Mesenchymal stem cell (in vitro differentiated cells and primary cell): ENCODE results near the gene UNC5B.

Experiments used
- DNase-seq: peaks from one replicate; pipeline ENCODE4 v3.0.0-alpha.2; 2013
- H2AFZ ChIP-seq: one replicate; pipeline ENCODE4 v1.6.1; 2013; ENCODE audit warnings: low read depth, mild to moderate bottlenecking, control low read depth, inconsistent platforms, low read length, moderate library complexity
- H2AK5ac ChIP-seq: 2 replicates; pipeline ENCODE4 v1.6.1; 2013; ENCODE audit warnings: low read length, moderate library complexity, mild to moderate bottlenecking, inconsistent platforms; ENCODE audit not compliant: severe bottlenecking
- H2BK120ac ChIP-seq: one replicate; pipeline ENCODE4 v1.6.1; 2013; ENCODE audit warnings: low read depth, mild to moderate bottlenecking, inconsistent platforms, low read length, moderate library complexity
- H2BK12ac ChIP-seq, 2 experiments: one replicate each; pipeline ENCODE4 v1.6.1; 2013; ENCODE audit warnings: inconsistent platforms in 2 of 2, low read length in 2 of 2, mild to moderate bottlenecking in 2 of 2, moderate library complexity in 2 of 2, control low read depth in 1 of 2
- H2BK15ac ChIP-seq: one replicate; pipeline ENCODE4 v1.6.1; 2013; ENCODE audit warnings: mild to moderate bottlenecking, low read depth, inconsistent platforms; ENCODE audit not compliant: poor library complexity, severe bottlenecking
- H2BK5ac ChIP-seq: 2 replicates; pipeline ENCODE4 v1.6.1; 2013; ENCODE audit warnings: low read depth, mild to moderate bottlenecking, low read length, control low read depth, inconsistent platforms; ENCODE audit not compliant: poor library complexity, severe bottlenecking
- H3K14ac ChIP-seq, 2 experiments: one replicate each; pipeline ENCODE4 v1.6.1; 2013; ENCODE audit warnings: inconsistent platforms in 2 of 2, low read length in 2 of 2, control low read depth in 1 of 2, mild to moderate bottlenecking in 1 of 2, moderate library complexity in 1 of 2
- H3K18ac ChIP-seq, 2 experiments: one replicate each; pipeline ENCODE4 v1.6.1; 2013; ENCODE audit warnings: inconsistent platforms in 2 of 2, low read length in 2 of 2, control low read depth in 1 of 2, low read depth in 1 of 2, mild to moderate bottlenecking in 1 of 2
- H3K23ac ChIP-seq, 2 experiments: one replicate each; pipeline ENCODE4 v1.6.1; 2013; ENCODE audit warnings: inconsistent platforms in 2 of 2, low read length in 2 of 2, mild to moderate bottlenecking in 2 of 2, moderate library complexity in 2 of 2, control low read depth in 1 of 2
- H3K27ac ChIP-seq: 2 replicates; pipeline ENCODE4 v1.5.1; 2013; ENCODE audit warnings: mild to moderate bottlenecking, moderate library complexity, low read length, control low read depth, inconsistent platforms; ENCODE audit not compliant: poor library complexity, severe bottlenecking
- H3K27me3 ChIP-seq, 2 experiments: 2 replicates each; pipeline versions ENCODE4 v1.6.1 to v1.7.0; 2013; ENCODE audit warnings: low read length in 2 of 2, mild to moderate bottlenecking in 2 of 2, moderate library complexity in 2 of 2, control low read depth in 1 of 2, inconsistent platforms in 1 of 2; ENCODE audit not compliant: control insufficient read depth in 1 of 2, insufficient read depth in 1 of 2
- H3K36me3 ChIP-seq, 2 experiments: 2 replicates each; pipeline versions ENCODE4 v1.6.1 to v1.7.0; 2013; ENCODE audit warnings: low read length in 2 of 2, control low read depth in 1 of 2, inconsistent platforms in 1 of 2, low read depth in 1 of 2, mild to moderate bottlenecking in 1 of 2; ENCODE audit not compliant: insufficient read depth in 2 of 2, control insufficient read depth in 1 of 2
- H3K4ac ChIP-seq, 2 experiments: one replicate each; pipeline ENCODE4 v1.6.1; 2013; ENCODE audit warnings: inconsistent platforms in 2 of 2, low read length in 2 of 2, mild to moderate bottlenecking in 2 of 2, moderate library complexity in 2 of 2, control low read depth in 1 of 2, low read depth in 1 of 2
- H3K4me1 ChIP-seq: 2 replicates; pipeline ENCODE4 v1.6.1; 2013; ENCODE audit warnings: low read depth, low read length, control low read depth; ENCODE audit not compliant: control insufficient read depth, insufficient read depth
- H3K4me2 ChIP-seq: 2 replicates; pipeline ENCODE4 v1.6.1; 2013; ENCODE audit warnings: low read length, mild to moderate bottlenecking, inconsistent platforms; ENCODE audit not compliant: poor library complexity, severe bottlenecking
- H3K4me3 ChIP-seq, 2 experiments: 2 replicates each; pipeline versions ENCODE4 v1.5.1 to v1.7.0; 2013; ENCODE audit warnings: low read length in 2 of 2, mild to moderate bottlenecking in 2 of 2, control low read depth in 1 of 2, low read depth in 1 of 2; ENCODE audit not compliant: insufficient read depth in 1 of 2
- H3K79me1 ChIP-seq: replicated peaks from 2 replicates; pipeline ENCODE4 v1.6.1; 2013; ENCODE audit warnings: mild to moderate bottlenecking, control low read depth, low read length, inconsistent platforms; ENCODE audit not compliant: poor library complexity, severe bottlenecking
- H3K9ac ChIP-seq: 2 replicates; pipeline ENCODE4 v1.7.0; 2013; ENCODE audit warnings: mild to moderate bottlenecking, low read length, moderate library complexity
- H3K9me3 ChIP-seq: 2 replicates; pipeline ENCODE4 v1.7.0; 2013; ENCODE audit warnings: mild to moderate bottlenecking, low read length; ENCODE audit not compliant: control insufficient read depth
- H4K8ac ChIP-seq: one replicate; pipeline ENCODE4 v1.6.1; 2013; ENCODE audit warnings: inconsistent platforms, mild to moderate bottlenecking, low read length, moderate library complexity
- H4K91ac ChIP-seq: one replicate; pipeline ENCODE4 v1.6.1; 2013; ENCODE audit warnings: mild to moderate bottlenecking, low read length, inconsistent platforms
- WGBS: methylation state at CpG from one replicate; pipeline ENCODE4 v1.1.7; 2013; ENCODE audit warnings: mixed read lengths; 5-methylcytosine and 5-hydroxymethylcytosine counted together

UNC5B gene

DNA sequence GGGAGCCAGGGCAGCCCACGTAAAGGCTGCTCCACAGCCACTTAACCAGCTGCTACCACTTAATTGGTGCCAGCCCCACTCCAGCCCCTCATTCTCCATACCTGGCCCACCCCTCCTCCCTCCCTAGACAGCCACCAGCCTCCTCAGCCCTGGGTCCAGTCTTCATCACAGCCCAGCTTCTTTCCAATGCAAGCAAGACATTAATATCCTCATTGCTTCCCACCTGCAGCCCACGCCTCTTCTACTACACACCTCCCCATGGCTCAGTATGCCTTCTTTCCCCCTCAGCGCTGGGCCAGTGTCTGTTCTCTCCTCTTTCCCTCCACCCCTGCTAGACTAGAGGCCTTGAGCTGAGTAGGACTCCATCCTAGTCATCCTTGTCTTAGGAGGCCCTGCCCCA lies 33.5 kb upstream of the UNC5B start:
- no peak overlapping the region for H2AK5ac ChIP-seq
- no peaks in the 10 kb centered on the region for H3K79me1 ChIP-seq
- no peak overlapping the region for H3K4ac ChIP-seq
- H2AFZ ChIP-seq: no peak overlapping the region
- H3K27me3 ChIP-seq: peaks cover 57 to 93% of the 10 kb centered on the region in 2 experiments
- H3K14ac ChIP-seq: no peak overlapping the region
- H4K91ac ChIP-seq: no peak overlapping the region
- H3K18ac ChIP-seq: no peak overlapping the region
- H4K8ac ChIP-seq: no peak overlapping the region
- H3K4me2 ChIP-seq: no peak overlapping the region
- H3K4me1 ChIP-seq: no peaks in the 10 kb centered on the region
- no peak overlapping the region for H3K23ac ChIP-seq
- H3K9me3 ChIP-seq: no peaks in the 10 kb centered on the region
- H3K4me3 ChIP-seq: no peak overlapping the region
- no peak overlapping the region for H2BK15ac ChIP-seq
- H3K36me3 ChIP-seq: no peaks in the 10 kb centered on the region
- no peak overlapping the region for H3K9ac ChIP-seq
- DNase-seq: no peak
- H2BK12ac ChIP-seq: no peak overlapping the region
- no peak overlapping the region for H2BK120ac ChIP-seq
- H3K27ac ChIP-seq: no peak overlapping the region
- WGBS: 74% methylated on average over 3 of the region's 3 CpGs
- H2BK5ac ChIP-seq: no peak overlapping the region

DNA sequence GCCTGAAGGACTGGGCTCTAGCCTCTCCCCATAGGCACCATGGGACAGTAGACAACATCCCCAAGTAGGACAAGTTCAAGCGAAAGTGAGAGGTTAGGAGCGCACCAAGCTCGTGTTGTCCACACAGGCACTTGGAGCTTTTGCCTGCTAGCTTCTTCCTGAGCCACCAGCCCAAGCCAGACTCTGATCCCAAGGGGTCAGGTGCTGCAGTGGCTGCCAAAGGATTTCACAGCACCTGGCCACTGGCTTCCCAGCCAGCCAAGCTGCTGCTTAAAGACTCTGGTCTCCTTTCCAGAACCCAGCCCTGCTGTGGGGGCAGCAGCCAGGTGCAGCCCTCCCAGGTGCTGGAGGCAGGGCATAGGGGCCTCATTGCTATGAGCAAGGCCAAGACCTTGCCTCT lies 33.0 kb upstream of the UNC5B start:
- Histone ChIP-seq H3K79me1 (no peaks in the 10 kb centered on the region), H3K36me3 (no peaks in the 10 kb centered on the region), H3K4me3 (no peak overlapping the region), H2BK5ac (no peak overlapping the region), H2BK12ac (no peak overlapping the region), H4K8ac (no peak overlapping the region), H3K14ac (no peak overlapping the region), H2BK120ac (no peak overlapping the region), H2AFZ (no peak overlapping the region), H3K27ac (no peak overlapping the region), H3K27me3 (peaks cover 57 to 93% of the 10 kb centered on the region in 2 experiments), H3K4me1 (no peaks in the 10 kb centered on the region), H2AK5ac (no peak overlapping the region), H3K4ac (no peak overlapping the region), H3K4me2 (no peak overlapping the region), H3K9ac (no peak overlapping the region), H4K91ac (no peak overlapping the region), H3K18ac (no peak overlapping the region), H3K9me3 (no peaks in the 10 kb centered on the region), H2BK15ac (no peak overlapping the region), H3K23ac (no peak overlapping the region)
- no peak for DNase-seq
- WGBS: 97% methylated on average over 3 of the region's 3 CpGs

DNA sequence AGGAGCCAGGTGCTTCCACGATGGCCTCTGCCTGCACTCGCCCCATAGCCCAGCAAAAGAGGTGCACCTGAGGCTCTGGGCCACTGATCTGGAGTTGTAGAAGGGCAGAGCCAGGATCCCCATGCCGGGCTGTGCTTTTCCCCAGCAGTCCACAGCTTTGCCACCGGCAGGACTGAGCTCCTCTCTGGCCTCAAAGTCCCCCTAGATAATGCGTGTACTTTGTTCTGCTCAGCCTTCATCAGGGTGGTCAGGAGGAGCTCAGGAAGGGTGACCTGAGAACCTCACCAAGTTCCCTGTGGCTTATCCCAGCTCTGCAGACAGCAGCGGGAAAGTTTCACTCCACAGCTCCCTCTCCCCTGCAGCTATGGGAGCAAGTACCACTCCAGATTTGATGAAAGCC lies 27.9 kb upstream of the UNC5B start:
- no peak overlapping the region for H3K9ac ChIP-seq
- H3K27me3 ChIP-seq: peaks cover 55 to 85% of the 10 kb centered on the region in 2 experiments
- no peak overlapping the region for H3K14ac ChIP-seq
- H2AFZ ChIP-seq: no peak overlapping the region
- no peak overlapping the region for H3K4ac ChIP-seq
- WGBS: 84% methylated on average over 6 of the region's 6 CpGs
- no peak overlapping the region for H3K4me3 ChIP-seq
- no peaks in the 10 kb centered on the region for H3K36me3 ChIP-seq
- H2BK120ac ChIP-seq: no peak overlapping the region
- no peaks in the 10 kb centered on the region for H3K9me3 ChIP-seq
- H3K23ac ChIP-seq: no peak overlapping the region
- H3K18ac ChIP-seq: no peak overlapping the region
- DNase-seq: no peak
- H3K4me1 ChIP-seq: no peaks in the 10 kb centered on the region
- H2BK5ac ChIP-seq: no peak overlapping the region
- H2AK5ac ChIP-seq: no peak overlapping the region
- H3K27ac ChIP-seq: no peak overlapping the region
- no peak overlapping the region for H3K4me2 ChIP-seq
- no peaks in the 10 kb centered on the region for H3K79me1 ChIP-seq
- H2BK12ac ChIP-seq: no peak overlapping the region
- H2BK15ac ChIP-seq: no peak overlapping the region
- no peak overlapping the region for H4K8ac ChIP-seq
- no peak overlapping the region for H4K91ac ChIP-seq

DNA sequence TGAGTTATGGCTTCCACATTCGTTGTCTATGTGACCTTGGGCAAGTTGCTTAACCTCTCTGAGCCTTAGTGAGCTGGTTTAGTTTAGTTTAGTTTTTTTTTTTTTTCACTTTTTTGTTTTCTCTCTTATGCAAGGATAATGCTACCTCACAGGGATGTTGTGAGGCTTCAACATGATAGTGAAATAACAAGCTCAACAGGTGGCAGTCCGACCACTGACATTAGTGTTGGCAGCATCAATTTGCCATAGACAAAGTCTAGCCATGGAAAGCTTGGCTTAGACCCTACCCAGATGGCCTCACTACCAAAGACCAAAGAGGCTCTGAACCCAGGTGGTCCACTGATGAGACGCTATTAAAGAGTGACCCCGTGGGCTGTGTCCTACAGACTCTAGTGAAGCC lies 27.2 kb upstream of the UNC5B start:
- H3K9ac ChIP-seq: no peak overlapping the region
- WGBS: 85% methylated on average over 4 of the region's 4 CpGs
- no peak overlapping the region for H3K14ac ChIP-seq

More for the DNA sequence above, 27.2 kb upstream of the UNC5B start:
- no peak overlapping the region for H2BK120ac ChIP-seq
- no peak overlapping the region for H3K4me2 ChIP-seq
- no peak overlapping the region for H3K4me3 ChIP-seq
- no peak overlapping the region for H2AFZ ChIP-seq
- no peak overlapping the region for H2BK5ac ChIP-seq
- H3K36me3 ChIP-seq: no peaks in the 10 kb centered on the region
- H3K27ac ChIP-seq: no peak overlapping the region
- peaks cover 55 to 82% of the 10 kb centered on the region in 2 experiments for H3K27me3 ChIP-seq
- no peaks in the 10 kb centered on the region for H3K9me3 ChIP-seq
- H4K8ac ChIP-seq: no peak overlapping the region
- H2BK12ac ChIP-seq: no peak overlapping the region
- H3K18ac ChIP-seq: no peak overlapping the region
- H4K91ac ChIP-seq: no peak overlapping the region
- no peak overlapping the region for H3K4ac ChIP-seq
- no peak for DNase-seq
- no peak overlapping the region for H3K23ac ChIP-seq
- H3K4me1 ChIP-seq: no peaks in the 10 kb centered on the region
- H2BK15ac ChIP-seq: no peak overlapping the region
- no peaks in the 10 kb centered on the region for H3K79me1 ChIP-seq
- no peak overlapping the region for H2AK5ac ChIP-seq
